HepG2 (cell line): Measurements from ENCODE around the gene CEACAM3. TPM values are rescaled to one million over a fixed set of nuclear protein-coding genes. Genes with fewer than 3 reads are reported as not detected.

Source experiments
- AFF4 ChIP-seq: sonication (generic); formaldehyde crosslinking; IDR thresholded peaks from 2 replicates; pipeline ENCODE4 v1.4.0; 2020; ENCODE audit warnings: missing genetic modification reagents
- ASH2L ChIP-seq: fragments of 300-600, 200-600 bp; sonication (generic); IDR thresholded peaks from 2 replicates; pipeline ENCODE4 v1.7.0; 2017; ENCODE audit warnings: low read depth, mild to moderate bottlenecking, moderate library complexity, mixed read lengths, low read length; ENCODE audit not compliant: insufficient read length
- CEBPG ChIP-seq: IDR thresholded peaks from 2 replicates; pipeline ENCODE4 v1.6.1; 2016
- CHCHD3 ChIP-seq: sonication (generic); formaldehyde crosslinking; IDR thresholded peaks from 2 replicates; pipeline ENCODE4 v1.8.0; 2022; ENCODE audit warnings: mild to moderate bottlenecking, missing genetic modification reagents, moderate library complexity
- CREB3 ChIP-seq: sonication (generic); formaldehyde crosslinking; IDR thresholded peaks from 2 replicates; pipeline ENCODE4 v1.5.0; 2020; ENCODE audit warnings: missing genetic modification reagents
- CREBL2 ChIP-seq: sonication (generic); formaldehyde crosslinking; IDR thresholded peaks from 2 replicates; pipeline ENCODE4 v1.8.1; 2023; ENCODE audit warnings: missing genetic modification reagents, mild to moderate bottlenecking, borderline replicate concordance
- JDP2 ChIP-seq: sonication (generic); formaldehyde crosslinking; IDR thresholded peaks from 2 replicates; pipeline ENCODE4 v1.8.1; 2022; ENCODE audit warnings: missing genetic modification reagents, borderline replicate concordance
- KDM3A ChIP-seq: IDR thresholded peaks from 2 replicates; pipeline ENCODE4 v1.6.1; 2018; ENCODE audit warnings: low read depth, missing compliant biosample characterization
- MAF1 ChIP-seq: sonication (generic); formaldehyde crosslinking; IDR thresholded peaks from 2 replicates; pipeline ENCODE4 v1.5.0; 2020; ENCODE audit warnings: missing genetic modification reagents, borderline replicate concordance
- MATR3 ChIP-seq: sonication (generic); formaldehyde crosslinking; IDR thresholded peaks from 2 replicates; pipeline ENCODE4 v1.4.0; 2020; ENCODE audit warnings: missing genetic modification reagents
- MBD4 ChIP-seq: IDR thresholded peaks from 2 replicates; pipeline ENCODE4 v1.6.1; 2012; ENCODE audit warnings: low read length, inconsistent platforms, borderline replicate concordance
- NFE2 ChIP-seq: sonication (generic); formaldehyde crosslinking; IDR thresholded peaks from 2 replicates; pipeline ENCODE4 v1.4.0; 2020; ENCODE audit warnings: missing genetic modification reagents
- NPAS2 ChIP-seq: sonication (generic); formaldehyde crosslinking; IDR thresholded peaks from 2 replicates; pipeline ENCODE4 v1.8.0; 2022; ENCODE audit warnings: mild to moderate bottlenecking, missing genetic modification reagents, borderline replicate concordance
- NR1H2 ChIP-seq: sonication (generic); formaldehyde crosslinking; IDR thresholded peaks from 2 replicates; pipeline ENCODE4 v1.8.1; 2022; ENCODE audit warnings: low read depth, missing genetic modification reagents, borderline replicate concordance
- RBM22 ChIP-seq: fragments of 200-400 bp; formaldehyde crosslinking; optimal IDR thresholded peaks from 2 replicates; pipeline ENCODE3; 2017; ENCODE audit warnings: mild to moderate bottlenecking, low read length, moderate library complexity
- REL ChIP-seq: sonication (generic); formaldehyde crosslinking; conservative IDR thresholded peaks from 2 replicates; pipeline ENCODE4 v1.8.0; 2022; ENCODE audit warnings: mild to moderate bottlenecking, missing genetic modification reagents, moderate library complexity
- THAP11 ChIP-seq: IDR thresholded peaks from 2 replicates; pipeline ENCODE4 v1.6.1; 2016; ENCODE audit warnings: missing biosample characterization, missing genetic modification reagents
- TOE1 ChIP-seq: sonication (generic); formaldehyde crosslinking; IDR thresholded peaks from 2 replicates; pipeline ENCODE4 v1.4.0; 2020; ENCODE audit warnings: mild to moderate bottlenecking, missing genetic modification reagents
- ZBTB20 ChIP-seq: sonication (generic); formaldehyde crosslinking; IDR thresholded peaks from 2 replicates; pipeline ENCODE4 v1.8.1; 2023; ENCODE audit warnings: missing genetic modification reagents, low read depth, mild to moderate bottlenecking, borderline replicate concordance
- ZFYVE20 ChIP-seq: sonication (generic); formaldehyde crosslinking; IDR thresholded peaks from 2 replicates; pipeline ENCODE4 v1.8.0; 2023; ENCODE audit warnings: low read depth, mild to moderate bottlenecking, moderate library complexity, missing genetic modification reagents, borderline replicate concordance
- ZNF263 ChIP-seq: sonication (generic); formaldehyde crosslinking; IDR thresholded peaks from 2 replicates; pipeline ENCODE4 v1.4.0; 2020; ENCODE audit warnings: missing genetic modification reagents
- ZNF354B ChIP-seq: sonication (generic); formaldehyde crosslinking; IDR thresholded peaks from 2 replicates; pipeline ENCODE4 v1.8.0; 2022; ENCODE audit warnings: mild to moderate bottlenecking, missing genetic modification reagents
- ZNF558 ChIP-seq: sonication (generic); formaldehyde crosslinking; IDR thresholded peaks from 2 replicates; pipeline ENCODE4 v1.9.0; 2022; ENCODE audit warnings: mild to moderate bottlenecking, missing genetic modification reagents, borderline replicate concordance
- ZNF570 ChIP-seq: sonication (generic); formaldehyde crosslinking; IDR thresholded peaks from 2 replicates; pipeline ENCODE4 v1.4.0; 2020; ENCODE audit warnings: mild to moderate bottlenecking, missing genetic modification reagents, borderline replicate concordance
- ZNF709 ChIP-seq: sonication (generic); formaldehyde crosslinking; IDR thresholded peaks from 2 replicates; pipeline ENCODE4 v1.5.0; 2020; ENCODE audit warnings: mild to moderate bottlenecking, missing genetic modification reagents
- polyA plus RNA-seq, 8 experiments: library from polyadenylated mRNA; depleted of rRNA in 3 of 8; stranded (reverse) in 7 of 8; unstranded in 1 of 8; fragments of >200 nt; fragmentation: Illumina TruSeq in 4 of 8; extraction: Trizol in 4 of 8; gene quantifications; 2 replicates each; pipeline versions ENCODE4 v1.2.1 to v1.2.3, GENCODE V29; 2011 to 2016; ENCODE audit warnings: low read depth in 4 of 8, missing spikeins in 1 of 8, mixed read lengths in 1 of 8; ENCODE audit not compliant: insufficient read depth in 1 of 8
- total RNA-seq, 5 experiments: library from RNA; depleted of rRNA; stranded (reverse); fragments of >200 nt; fragmentation: Illumina TruSeq; extraction: Trizol; gene quantifications; 2 replicates each; pipeline ENCODE4 v1.2.3, GENCODE V29; 2016; ENCODE audit warnings: low read depth in 1 of 5

The CEACAM3 gene
- total and polyA plus RNA-seq, 2 of the 13 experiments (the other 11 are each of a cell fraction or from before 2014, with no cell fraction given), result not detected

GRCh38 chr19:41859618-41860418 is 63.4 kb downstream of the CEACAM3 start, which contains the start of gene RPS19 (continued):
- TF ChIP-seq REL (CRISPR knock-in tag), result no peak
- TF ChIP-seq MBD4, result no peak
- TF ChIP-seq CEBPG, result peak; percentile 66; the same call in 1 of the 2 replicates
- 0 out of 2 replicates have a peak, but pooled peaks have one; percentile 27 for TF ChIP-seq MAF1 (CRISPR knock-in tag)
- TF ChIP-seq ZNF263 (CRISPR knock-in tag), result no peak; the same call in 1 of the 2 replicates
- no peak for TF ChIP-seq KDM3A (CRISPR knock-in tag)
- no peak for TF ChIP-seq AFF4 (CRISPR knock-in tag)
- peak; percentile 26; the same call in 1 of the 2 replicates for TF ChIP-seq ZBTB20 (CRISPR knock-in tag)
- TF ChIP-seq ZFYVE20 (CRISPR knock-in tag), result no peak
- TF ChIP-seq CHCHD3 (CRISPR knock-in tag), result no peak
- TF ChIP-seq CREBL2, result no peak; the same call in 1 of the 2 replicates
- TF ChIP-seq RBM22, result peak; percentile 74
- peak; percentile 83 for TF ChIP-seq ZNF709
- no peak for TF ChIP-seq NPAS2 (CRISPR knock-in tag)
- peak; percentile 91 for TF ChIP-seq ASH2L
- no peak for TF ChIP-seq MATR3
- TF ChIP-seq TOE1 (CRISPR knock-in tag), result no peak
- TF ChIP-seq THAP11 (CRISPR knock-in tag), result peak; percentile 94
- no peak; the same call in 1 of the 2 replicates for TF ChIP-seq NFE2 (CRISPR knock-in tag)
- no peak for TF ChIP-seq ZNF570 (CRISPR knock-in tag)
- 0 out of 2 replicates have a peak, but pooled peaks have one; percentile 83 for TF ChIP-seq ZNF558
- 0 out of 2 replicates have a peak, but pooled peaks have one; percentile 64 for TF ChIP-seq CREB3 (CRISPR knock-in tag)
- TF ChIP-seq JDP2, result no peak
- TF ChIP-seq ZNF354B (CRISPR knock-in tag), result no peak
- TF ChIP-seq NR1H2 (CRISPR knock-in tag), result no peak; the same call in 1 of the 2 replicates
